Activated T-helper 1 cell treated with Interleukin-2 at 50 U/mL for 16 hours (primary cell): Measurements from ENCODE around the gene TRIM14.
"Not testable (repeated sequence)": the region's sequence is repeated elsewhere in the genome, so short reads cannot be mapped to it uniquely, and the experiment has no call there.

Experiments
- DNase-seq: peaks from one replicate; pipeline ENCODE4 v3.0.0-alpha.2; 2020; ENCODE audit warnings: low read depth

Gene TRIM14

GRCh38 chr9:98081477-98082219 is 37.4 kb downstream of the TRIM14 start:
- no peak for DNase-seq

GRCh38 chr9:98080780-98081179 is 38.2 kb downstream of the TRIM14 start:
- no peak for DNase-seq

- DNase-seq: no peak
Observed at GRCh38 chr9:98080326-98080725, 38.7 kb downstream of the TRIM14 start.

- no peak for DNase-seq
Observed at GRCh38 chr9:98078895-98079294, 40.1 kb downstream of the TRIM14 start.

GRCh38 chr9:98076514-98076890 is 42.5 kb downstream of the TRIM14 start:
- not testable (repeated sequence) for DNase-seq

- DNase-seq: no peak
Observed at GRCh38 chr9:98075332-98075805, 43.7 kb downstream of the TRIM14 start.

GRCh38 chr9:98074115-98074990 is 44.7 kb downstream of the TRIM14 start:
- peak; percentile 45 for DNase-seq

GRCh38 chr9:98071737-98072136 is 47.3 kb downstream of the TRIM14 start:
- no peak for DNase-seq

- no peak for DNase-seq
Observed at GRCh38 chr9:98070704-98071103, 48.3 kb downstream of the TRIM14 start.

GRCh38 chr9:98069551-98069950 is 49.5 kb downstream of the TRIM14 start:
- DNase-seq: no peak

GRCh38 chr9:98067184-98067583 is 51.8 kb downstream of the TRIM14 start:
- DNase-seq: no peak

- DNase-seq: no peak
Observed at GRCh38 chr9:98066235-98066634, 52.8 kb downstream of the TRIM14 start.

GRCh38 chr9:98064623-98065392 is 54.2 kb downstream of the TRIM14 start:
- DNase-seq: no peak

GRCh38 chr9:98062161-98062560 is 56.9 kb downstream of the TRIM14 start:
- DNase-seq: no peak

GRCh38 chr9:98057138-98057799 is 61.8 kb downstream of the TRIM14 start:
- DNase-seq: no peak

- DNase-seq: peak; percentile 88
Observed at GRCh38 chr9:98056269-98057137, 62.5 kb downstream of the TRIM14 start, which contains the start of gene NANS. TSS of gene NANS (plus strand) at chr9:98056732. CDS start at chr9:98056809, 77 bp downstream.

- no peak for DNase-seq
Observed at GRCh38 chr9:98054376-98054951, 64.6 kb downstream of the TRIM14 start.

- DNase-seq: no peak
Observed at GRCh38 chr9:98050351-98050750, 68.7 kb downstream of the TRIM14 start.

GRCh38 chr9:98049288-98050072 is 69.5 kb downstream of the TRIM14 start:
- DNase-seq: no peak

GRCh38 chr9:98047002-98047401 is 72.0 kb downstream of the TRIM14 start:
- no peak for DNase-seq
